Karpas-422 (cell line): ENCODE measurements around the gene MDFI. TPM values are rescaled to one million over a fixed set of nuclear protein-coding genes. Genes with fewer than 3 reads are reported as not detected.

Source experiments
- DNase-seq: peaks from one replicate; pipeline ENCODE4 v3.0.0-alpha.2; 2015
- H2AFZ ChIP-seq: fragments of 200-600 bp; sonication (generic); 2 replicates; pipeline ENCODE4 v1.6.1; 2014; ENCODE audit warnings: antibody characterized with exemption, low read length, mixed read lengths
- H3K27ac ChIP-seq: fragments of 200-600 bp; sonication (generic); 2 replicates; pipeline ENCODE4 v1.5.1; 2014; ENCODE audit warnings: mild to moderate bottlenecking, low read length, moderate library complexity
- H3K27me3 ChIP-seq: fragments of 200-600 bp; sonication (generic); 2 replicates; pipeline ENCODE4 v1.6.1; 2014; ENCODE audit warnings: low read length, mixed read lengths
- H3K36me3 ChIP-seq: fragments of 200-600 bp; sonication (generic); 2 replicates; pipeline ENCODE4 v1.6.1; 2014; ENCODE audit warnings: low read length, mixed read lengths; ENCODE audit not compliant: insufficient read depth
- H3K4me1 ChIP-seq: fragments of 200-600 bp; sonication (generic); 2 replicates; pipeline ENCODE4 v1.6.1; 2014; ENCODE audit warnings: mild to moderate bottlenecking, low read length, mixed read lengths
- H3K4me2 ChIP-seq: fragments of 200-600 bp; sonication (generic); 2 replicates; pipeline ENCODE4 v1.6.1; 2014; ENCODE audit warnings: low read length, low read depth, mild to moderate bottlenecking; ENCODE audit not compliant: poor library complexity, severe bottlenecking
- H3K4me3 ChIP-seq: fragments of 200-600 bp; sonication (generic); 2 replicates; pipeline ENCODE4 v1.5.1; 2014; ENCODE audit warnings: mild to moderate bottlenecking, antibody characterized with exemption, low read length, mixed read lengths
- H3K79me2 ChIP-seq: fragments of 200-600 bp; sonication (generic); 2 replicates; pipeline ENCODE4 v1.6.1; 2014; ENCODE audit warnings: mild to moderate bottlenecking, low read length, mixed read lengths
- H3K9ac ChIP-seq: fragments of 200-600 bp; sonication (generic); 2 replicates; pipeline ENCODE4 v1.6.0; 2014; ENCODE audit warnings: low read length
- H3K9me2 ChIP-seq: fragments of 200-600 bp; sonication (generic), shearing (Covaris generic); replicated peaks from 2 replicates; pipeline ENCODE4 v1.6.0; 2014; ENCODE audit warnings: mild to moderate bottlenecking, low read length, moderate library complexity; ENCODE audit not compliant: insufficient read depth
- H3K9me3 ChIP-seq: fragments of 300-700, 200-600 bp; sonication (generic); 2 replicates; pipeline ENCODE4 v1.6.1; 2014; ENCODE audit warnings: low read length, mixed read lengths
- H4K20me1 ChIP-seq: fragments of 200-600 bp; sonication (generic); 2 replicates; pipeline ENCODE4 v1.6.1; 2014; ENCODE audit warnings: mild to moderate bottlenecking, antibody characterized with exemption, low read length, low read depth; ENCODE audit not compliant: insufficient read depth
- total RNA-seq: library from RNA; depleted of rRNA; stranded (reverse); fragments of >200 nt; shearing (Covaris generic); gene quantifications from 2 replicates; pipeline ENCODE4 v1.2.3, GENCODE V29; 2014; ENCODE audit warnings: low replicate concordance

MDFI gene
- total RNA-seq, 1 experiment from 2014 or later: not detected

DNA sequence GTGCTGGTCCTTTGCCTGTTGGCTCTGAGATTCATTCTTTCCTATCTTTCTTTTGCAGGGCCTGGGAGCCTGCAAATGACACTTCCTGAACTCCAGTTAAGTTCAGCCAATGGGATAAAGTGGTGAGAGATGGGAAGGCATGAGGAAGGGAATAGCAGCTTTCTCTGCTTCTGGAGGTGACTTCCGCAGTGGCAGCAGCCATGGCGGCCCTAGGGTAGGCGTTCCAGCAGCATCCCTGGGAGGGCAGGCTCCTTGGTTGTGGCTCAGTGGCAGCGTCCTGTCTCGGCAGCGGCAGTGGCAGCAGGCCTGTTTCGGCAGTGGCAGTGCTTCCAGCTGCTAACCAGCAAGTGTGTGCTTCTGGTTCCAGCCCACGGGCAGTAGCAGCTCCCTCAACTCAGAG lies 7.3 kb upstream of the MDFI start:
- H3K79me2 ChIP-seq: no peaks in the 10 kb centered on the region
- DNase-seq: no peak
- H3K27me3 ChIP-seq: no peaks in the 10 kb centered on the region
- H3K9ac ChIP-seq: no peak overlapping the region
- no peaks in the 10 kb centered on the region for H3K9me2 ChIP-seq
- H3K4me3 ChIP-seq: no peak overlapping the region
- H4K20me1 ChIP-seq: no peaks in the 10 kb centered on the region
- H3K36me3 ChIP-seq: no peaks in the 10 kb centered on the region
- no peaks in the 10 kb centered on the region for H3K4me1 ChIP-seq
- no peaks in the 10 kb centered on the region for H3K9me3 ChIP-seq
- H3K27ac ChIP-seq: no peak overlapping the region
- H3K4me2 ChIP-seq: no peak overlapping the region
- no peak overlapping the region for H2AFZ ChIP-seq

- H3K4me1 ChIP-seq: no peaks in the 10 kb centered on the region
- H3K4me2 ChIP-seq: no peak overlapping the region
- H3K4me3 ChIP-seq: no peak overlapping the region
- H4K20me1 ChIP-seq: no peaks in the 10 kb centered on the region
- no peak overlapping the region for H3K9ac ChIP-seq
- no peak for DNase-seq
- H3K9me3 ChIP-seq: no peaks in the 10 kb centered on the region
- no peaks in the 10 kb centered on the region for H3K36me3 ChIP-seq
- H3K9me2 ChIP-seq: no peaks in the 10 kb centered on the region
- H3K27me3 ChIP-seq: no peaks in the 10 kb centered on the region
- no peak overlapping the region for H3K27ac ChIP-seq
- no peaks in the 10 kb centered on the region for H3K79me2 ChIP-seq
- no peak overlapping the region for H2AFZ ChIP-seq
Measured at GRCh38 chr6:41633056-41633634, 5.1 kb upstream of the MDFI start.

- Histone ChIP-seq H3K9ac (no peak overlapping the region), H3K79me2 (no peaks in the 10 kb centered on the region), H2AFZ (no peak overlapping the region), H3K27me3 (no peaks in the 10 kb centered on the region), H3K27ac (no peak overlapping the region), H3K4me2 (no peak overlapping the region), H3K9me3 (no peaks in the 10 kb centered on the region), H3K36me3 (no peaks in the 10 kb centered on the region), H4K20me1 (no peaks in the 10 kb centered on the region), H3K4me3 (no peak overlapping the region), H3K9me2 (no peaks in the 10 kb centered on the region), H3K4me1 (no peaks in the 10 kb centered on the region)
- DNase-seq: no peak
Measured at GRCh38 chr6:41634657-41635056, 3.6 kb upstream of the MDFI start.

GRCh38 chr6:41635365-41635764 lies 2.9 kb upstream of the MDFI start:
- Histone ChIP-seq H3K9me3 (no peaks in the 10 kb centered on the region), H4K20me1 (no peaks in the 10 kb centered on the region), H3K79me2 (no peaks in the 10 kb centered on the region), H3K27ac (no peak overlapping the region), H3K4me2 (no peak overlapping the region), H3K4me3 (no peak overlapping the region), H3K36me3 (no peaks in the 10 kb centered on the region), H3K27me3 (no peaks in the 10 kb centered on the region), H2AFZ (no peak overlapping the region), H3K4me1 (no peaks in the 10 kb centered on the region), H3K9ac (no peak overlapping the region), H3K9me2 (no peaks in the 10 kb centered on the region)
- DNase-seq: no peak

GRCh38 chr6:41636833-41637193 lies 1.5 kb upstream of the MDFI start:
- H3K9ac ChIP-seq: no peak overlapping the region
- H3K36me3 ChIP-seq: no peaks in the 10 kb centered on the region
- no peaks in the 10 kb centered on the region for H4K20me1 ChIP-seq
- no peak for DNase-seq
- H3K4me1 ChIP-seq: no peaks in the 10 kb centered on the region
- H3K9me3 ChIP-seq: no peaks in the 10 kb centered on the region
- no peak overlapping the region for H3K27ac ChIP-seq
- no peaks in the 10 kb centered on the region for H3K27me3 ChIP-seq
- no peak overlapping the region for H2AFZ ChIP-seq
- no peaks in the 10 kb centered on the region for H3K9me2 ChIP-seq
- no peaks in the 10 kb centered on the region for H3K79me2 ChIP-seq
- H3K4me3 ChIP-seq: no peak overlapping the region
- no peak overlapping the region for H3K4me2 ChIP-seq

GRCh38 chr6:41637194-41638001 lies 870 bp upstream of the MDFI start:
- H3K27ac ChIP-seq: no peak overlapping the region
- DNase-seq: no peak
- no peaks in the 10 kb centered on the region for H3K36me3 ChIP-seq
- no peak overlapping the region for H3K4me2 ChIP-seq
- no peaks in the 10 kb centered on the region for H4K20me1 ChIP-seq
- H3K4me1 ChIP-seq: no peaks in the 10 kb centered on the region
- H3K4me3 ChIP-seq: no peak overlapping the region
- H3K9me2 ChIP-seq: no peaks in the 10 kb centered on the region
- H3K79me2 ChIP-seq: no peaks in the 10 kb centered on the region
- no peak overlapping the region for H3K9ac ChIP-seq
- H3K9me3 ChIP-seq: no peaks in the 10 kb centered on the region
- H3K27me3 ChIP-seq: no peaks in the 10 kb centered on the region
- no peak overlapping the region for H2AFZ ChIP-seq

GRCh38 chr6:41638935-41639808 lies 904 bp downstream of the MDFI start:
- Histone ChIP-seq H3K79me2 (no peaks in the 10 kb centered on the region), H3K4me2 (no peak overlapping the region), H3K4me1 (no peaks in the 10 kb centered on the region), H2AFZ (no peak overlapping the region), H3K27me3 (no peaks in the 10 kb centered on the region), H3K9me2 (no peaks in the 10 kb centered on the region), H3K4me3 (no peak overlapping the region), H3K9ac (no peak overlapping the region), H3K9me3 (no peaks in the 10 kb centered on the region), H3K36me3 (no peaks in the 10 kb centered on the region), H4K20me1 (no peaks in the 10 kb centered on the region), H3K27ac (no peak overlapping the region)
- no peak for DNase-seq

DNA sequence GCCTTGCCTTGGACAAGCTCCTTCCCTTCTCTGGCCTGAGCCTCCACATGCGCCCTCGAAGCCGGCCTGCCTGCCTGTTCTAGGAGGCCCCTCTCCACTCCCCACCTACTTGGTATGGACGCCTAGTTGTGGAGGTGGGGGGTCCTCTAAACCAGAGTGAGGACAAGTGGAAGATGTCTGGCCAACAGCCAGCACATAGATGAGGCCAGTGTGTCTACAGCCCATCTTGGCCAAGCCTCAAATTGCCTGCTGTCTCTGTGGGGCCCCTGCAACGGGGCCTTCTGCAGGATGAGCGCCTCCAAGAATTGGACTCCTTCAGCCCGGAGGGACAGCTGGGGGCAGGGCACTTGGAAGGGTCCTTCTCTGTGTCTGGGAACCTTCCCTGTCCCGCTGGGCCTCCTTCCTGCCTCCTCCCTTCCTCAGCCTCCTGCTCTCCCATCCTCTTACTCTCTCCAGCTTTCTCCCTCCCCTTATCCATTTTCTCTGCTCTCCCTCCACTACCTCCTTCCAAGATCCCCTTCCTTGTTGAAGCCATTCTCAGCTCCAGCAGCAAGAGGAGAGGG lies 1.6 kb downstream of the MDFI start:
- DNase-seq: no peak
- Histone ChIP-seq H3K79me2 (no peaks in the 10 kb centered on the region), H3K27me3 (no peaks in the 10 kb centered on the region), H3K27ac (no peak overlapping the region), H3K4me2 (no peak overlapping the region), H3K9ac (no peak overlapping the region), H4K20me1 (no peaks in the 10 kb centered on the region), H3K4me1 (no peaks in the 10 kb centered on the region), H3K4me3 (no peak overlapping the region), H3K36me3 (no peaks in the 10 kb centered on the region), H3K9me2 (no peaks in the 10 kb centered on the region), H3K9me3 (no peaks in the 10 kb centered on the region), H2AFZ (no peak overlapping the region)
